ENCODE measurements around the gene FAM9A. TPM values are rescaled to one million over a fixed set of nuclear protein-coding genes. Genes with fewer than 3 reads are reported as not detected.

FAM9A gene
- polyA plus RNA-seq (2011; rRNA removed) (not detected in 2 replicates), polyA plus RNA-seq (2017; fragmentation: RNase III; extraction: RNeasy Plus Mini Kit Qiagen cat#74134 plus additional on column Dnase treatment) (not detected in 3 replicates), polyA minus RNA-seq (2011; rRNA and poly(A)+ RNA removed) (not detected in 2 replicates)
- polyA plus RNA-seq (2012; cell fraction: cytosol; rRNA removed): not detected in 2 replicates
- polyA plus RNA-seq (2012; cell fraction: nucleus; rRNA removed): not detected in 2 replicates

GRCh38 chrX:8801041-8801599 lies at the start of gene FAM9A:
FAM9A (minus strand) TSS chrX:8801383; CDS start chrX:8800171, 1,212 bp downstream.
- no peak for DNase-seq (ENCODE audit: low read depth in 1 of 2, low spot score in 1 of 2)
- POLR2A ChIA-PET: no interaction called here
- H3K9me3 ChIP-seq: no peaks in the 10 kb centered on the region
- H3K4me2 ChIP-seq: no peak within 1 kb of the TSS
- no peak for ATAC-seq
- no peak for FAIRE-seq
- CTCF ChIA-PET: interaction anchor here (0.9 kb wide), 1 partner anchor 51 kb away, joined by 3 read pairs; no protein-coding TSS in a partner anchor
- H3K4me3 ChIP-seq: no peak within 1 kb of the TSS
- 59% methylated on average over 18 of the region's 32 CpGs for WGBS (ENCODE audit: missing lambda C conversion rate)
- no peak within 1 kb of the TSS for H3K27ac ChIP-seq
- TF ChIP-seq JUNB (IDR thresholded peaks at IDR 0.05): no peak
- TF ChIP-seq EP300 (IDR thresholded peaks at IDR 0.05): no peak
- TF ChIP-seq USF2 (IDR thresholded peaks at IDR 0.05): no peak
- TF ChIP-seq HES2 (IDR thresholded peaks at IDR 0.05): no peak
- TF ChIP-seq FOSL2 (IDR thresholded peaks at IDR 0.05): no peak
- no peak for TF ChIP-seq FOSL2 (CRISPR knock-in tag; IDR thresholded peaks at IDR 0.05)
- no peak for TF ChIP-seq ELK1 (IDR thresholded peaks at IDR 0.05; ENCODE audit: low read depth, low read length)
- TF ChIP-seq NPAS2 (CRISPR knock-in tag; IDR thresholded peaks at IDR 0.05; ENCODE audit: borderline replicate concordance): no peak
- TF ChIP-seq ZNF302 (CRISPR knock-in tag; IDR thresholded peaks at IDR 0.05): no peak
- TF ChIP-seq CBX2 (IDR thresholded peaks at IDR 0.05; ENCODE audit: borderline replicate concordance, low read depth): no peak
- no peak for TF ChIP-seq RAD21 (conservative IDR thresholded peaks at IDR 0.05 in 1 of 2, IDR thresholded peaks at IDR 0.05 in 1 of 2)
- no peak for TF ChIP-seq HDAC2 (IDR thresholded peaks at IDR 0.05)
- no peak for TF ChIP-seq ZSCAN20 (CRISPR knock-in tag; IDR thresholded peaks at IDR 0.05)
- no peak for TF ChIP-seq MAX (IDR thresholded peaks at IDR 0.05)
- no peak for TF ChIP-seq TFCP2L1 (CRISPR knock-in tag; IDR thresholded peaks at IDR 0.05)
- no peak for TF ChIP-seq RCOR1 (IDR thresholded peaks at IDR 0.05; ENCODE audit: low read depth, low read length)
- no peak for TF ChIP-seq HOXA7 (CRISPR knock-in tag; IDR thresholded peaks at IDR 0.05)
- no peak for TF ChIP-seq HMGXB4 (CRISPR knock-in tag; IDR thresholded peaks at IDR 0.05; ENCODE audit: borderline replicate concordance)
- TF ChIP-seq CEBPB (IDR thresholded peaks at IDR 0.05): no peak
- no peak for TF ChIP-seq RARB (CRISPR knock-in tag; IDR thresholded peaks at IDR 0.05)
- no peak for TF ChIP-seq CTCF (IDR thresholded peaks at IDR 0.05)
- no peaks in the 10 kb centered on the region for H3K4me1 ChIP-seq

Measured in A549 (cell line).